PC-3 (cell line): ENCODE data around the gene BMPR1A.

Source experiments
- EZH2 ChIP-seq: fragments of 300-600 bp; sonication (generic); IDR thresholded peaks from one replicate; pipeline ENCODE4 v1.6.1; 2017; ENCODE audit warnings: antibody characterized with exemption, mild to moderate bottlenecking, low read length; ENCODE audit not compliant: unreplicated experiment
- TF ChIP-seq, protein P1 (sequence below): fragments of 300-600 bp; sonication (generic); conservative IDR thresholded peaks from 2 replicates; pipeline ENCODE4 v1.5.1; 2017; ENCODE audit warnings: antibody characterized with exemption, low read depth, mild to moderate bottlenecking, low read length

DNA sequence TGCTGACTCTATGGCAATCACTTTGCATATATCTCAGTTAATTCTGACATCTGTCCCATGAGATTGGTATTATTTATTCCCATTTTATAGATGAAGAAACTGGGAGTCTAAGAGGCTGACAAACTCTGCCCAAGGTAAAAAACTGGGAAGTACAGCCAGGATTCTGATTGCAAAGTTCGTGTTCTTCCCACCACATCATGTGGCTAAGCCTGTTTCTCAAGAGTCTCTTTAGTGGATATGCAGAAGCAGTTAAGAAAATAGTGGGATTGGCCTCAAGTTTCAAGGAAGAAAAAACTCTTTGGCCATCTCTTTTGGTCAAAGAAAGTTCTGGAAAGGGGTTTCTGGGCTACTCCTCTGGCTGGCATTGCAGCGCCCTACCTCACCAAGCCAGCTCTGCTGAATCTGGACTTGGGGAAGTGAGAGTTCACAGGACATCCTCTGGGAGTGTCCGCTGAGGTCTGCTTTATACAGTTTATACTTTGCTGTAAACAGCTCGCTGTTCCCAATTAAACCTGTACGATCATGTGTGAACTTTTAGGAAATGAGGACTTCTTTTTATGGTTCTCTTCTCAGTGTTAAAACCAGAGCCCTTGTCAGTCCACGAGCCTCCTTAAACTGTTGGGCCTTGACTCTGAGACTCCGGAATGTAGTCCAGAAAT is 12.2 kb upstream of the BMPR1A start:
- TF ChIP-seq, protein P1, sequence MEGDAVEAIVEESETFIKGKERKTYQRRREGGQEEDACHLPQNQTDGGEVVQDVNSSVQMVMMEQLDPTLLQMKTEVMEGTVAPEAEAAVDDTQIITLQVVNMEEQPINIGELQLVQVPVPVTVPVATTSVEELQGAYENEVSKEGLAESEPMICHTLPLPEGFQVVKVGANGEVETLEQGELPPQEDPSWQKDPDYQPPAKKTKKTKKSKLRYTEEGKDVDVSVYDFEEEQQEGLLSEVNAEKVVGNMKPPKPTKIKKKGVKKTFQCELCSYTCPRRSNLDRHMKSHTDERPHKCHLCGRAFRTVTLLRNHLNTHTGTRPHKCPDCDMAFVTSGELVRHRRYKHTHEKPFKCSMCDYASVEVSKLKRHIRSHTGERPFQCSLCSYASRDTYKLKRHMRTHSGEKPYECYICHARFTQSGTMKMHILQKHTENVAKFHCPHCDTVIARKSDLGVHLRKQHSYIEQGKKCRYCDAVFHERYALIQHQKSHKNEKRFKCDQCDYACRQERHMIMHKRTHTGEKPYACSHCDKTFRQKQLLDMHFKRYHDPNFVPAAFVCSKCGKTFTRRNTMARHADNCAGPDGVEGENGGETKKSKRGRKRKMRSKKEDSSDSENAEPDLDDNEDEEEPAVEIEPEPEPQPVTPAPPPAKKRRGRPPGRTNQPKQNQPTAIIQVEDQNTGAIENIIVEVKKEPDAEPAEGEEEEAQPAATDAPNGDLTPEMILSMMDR = no peak
- no peak for TF ChIP-seq EZH2
